Mucosa of rectum (tissue), 2 donors: ENCODE results near the gene FOXO1.
A peak's percentile ranks its signal among the peaks of the same experiment; 100 is the strongest.

Experiments used
- H3K27ac ChIP-seq, 2 donors: one replicate each; pipeline ENCODE4 v1.7.0; 2013; ENCODE audit warnings: inconsistent platforms in 2 of 2, low read depth in 2 of 2, low read length in 2 of 2
- H3K27me3 ChIP-seq, 2 donors: one replicate each; pipeline ENCODE4 v1.7.0; 2013; ENCODE audit warnings: low read length in 2 of 2; ENCODE audit not compliant: control insufficient read depth in 2 of 2, insufficient read depth in 2 of 2
- H3K36me3 ChIP-seq, 2 donors: one replicate each; pipeline ENCODE4 v1.7.0; 2013; ENCODE audit warnings: low read length in 2 of 2; ENCODE audit not compliant: control insufficient read depth in 2 of 2, insufficient read depth in 2 of 2
- H3K4me1 ChIP-seq, 2 donors: one replicate each; pipeline ENCODE4 v1.7.0; 2013; ENCODE audit warnings: low read length in 2 of 2, mild to moderate bottlenecking in 1 of 2; ENCODE audit not compliant: control insufficient read depth in 2 of 2, insufficient read depth in 2 of 2
- H3K4me3 ChIP-seq, 2 donors: one replicate each; pipeline ENCODE4 v1.7.0; 2013; ENCODE audit warnings: low read length in 2 of 2
- H3K9ac ChIP-seq, 2 donors: one replicate each; pipeline ENCODE4 v1.7.0; 2013; ENCODE audit warnings: low read length in 2 of 2, low read depth in 1 of 2, mild to moderate bottlenecking in 1 of 2
- H3K9me3 ChIP-seq, 2 donors: one replicate each; pipeline ENCODE4 v1.7.0; 2013; ENCODE audit warnings: low read length in 2 of 2; ENCODE audit not compliant: control insufficient read depth in 2 of 2
- donor health status: healthy.
- donor health status: Normal muscosa, but diverticular disease.

The FOXO1 gene

DNA sequence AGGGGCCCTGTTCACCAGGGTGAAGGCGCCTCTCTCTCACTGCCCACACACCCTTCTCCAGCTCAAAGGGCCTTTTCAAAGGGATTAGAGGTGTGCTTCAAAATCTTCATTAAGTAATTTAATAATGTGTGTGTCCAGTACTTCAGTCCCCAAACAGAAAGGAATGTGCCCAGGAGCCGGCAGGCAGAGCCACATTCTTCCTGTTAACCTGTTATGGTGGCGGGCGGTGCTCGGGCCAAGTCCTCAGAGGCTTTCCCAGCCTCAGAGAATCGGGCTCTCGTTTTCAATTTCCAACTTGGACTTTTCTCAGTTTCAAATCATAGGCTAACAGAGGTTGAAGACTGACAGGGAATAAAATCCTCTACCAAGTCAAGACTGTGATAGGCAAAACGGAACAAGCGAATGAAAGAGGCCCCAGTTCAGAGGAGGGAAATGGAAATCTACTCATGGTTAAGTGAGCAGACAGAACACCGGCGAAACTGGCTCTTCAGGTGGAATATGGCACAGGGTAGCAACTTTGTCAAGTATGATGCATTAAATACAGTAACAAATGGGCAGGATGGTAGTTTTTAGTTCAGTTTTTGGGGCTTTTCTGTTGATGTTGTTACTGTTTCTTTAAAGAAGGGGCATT is 68.6 kb downstream of the FOXO1 start:
- Histone ChIP-seq H3K9me3 (no peaks in the 10 kb centered on the region), H3K4me1 (peaks cover 2 to 11% of the 10 kb centered on the region in 2 donors), H3K27me3 (no peaks in the 10 kb centered on the region), H3K9ac (no peak overlapping the region), H3K27ac (no peak overlapping the region), H3K36me3 (no peaks in the 10 kb centered on the region), H3K4me3 (no peak overlapping the region)

DNA sequence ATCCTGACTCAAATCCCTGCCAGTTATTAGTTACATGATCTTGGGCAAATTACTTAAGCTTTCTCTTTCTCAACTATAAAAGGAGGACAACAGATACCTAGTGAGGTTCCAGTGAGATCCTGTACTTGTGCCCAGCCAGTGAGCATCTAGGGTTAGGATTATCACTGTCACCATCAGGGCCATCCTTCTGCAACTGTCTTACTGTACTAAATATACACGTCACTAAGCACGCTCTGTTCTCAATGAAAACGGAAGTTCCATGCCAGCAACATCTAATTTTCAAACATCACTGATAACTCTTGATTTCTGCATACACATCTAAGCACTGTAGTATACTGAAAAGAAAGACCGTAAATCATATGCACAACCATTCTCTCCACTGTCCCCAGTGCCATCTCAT is 70.0 kb downstream of the FOXO1 start:
- Histone ChIP-seq H3K27ac (no peak overlapping the region), H3K27me3 (no peaks in the 10 kb centered on the region), H3K4me1 (peaks cover 2 to 11% of the 10 kb centered on the region in 2 donors), H3K36me3 (no peaks in the 10 kb centered on the region), H3K9ac (no peak overlapping the region), H3K4me3 (no peak overlapping the region), H3K9me3 (no peaks in the 10 kb centered on the region)

DNA sequence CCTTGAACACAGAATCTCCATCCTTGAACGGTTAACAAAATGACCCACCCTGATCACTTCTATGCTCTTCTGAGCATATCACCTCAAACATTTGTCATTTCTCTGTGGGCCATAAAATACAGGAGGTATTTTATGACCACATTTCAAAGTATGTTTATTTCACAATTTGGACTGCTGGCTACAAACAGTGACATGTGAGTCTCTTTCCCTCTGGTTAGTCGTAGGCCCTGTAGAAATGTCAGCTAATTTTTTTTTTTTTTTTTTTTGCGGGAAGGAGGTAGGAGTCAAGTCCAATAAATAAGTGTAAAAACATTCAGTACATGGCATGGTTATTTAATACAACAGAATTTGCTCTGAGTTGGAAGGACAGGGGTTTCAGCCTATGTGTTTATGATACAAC is 70.7 kb downstream of the FOXO1 start:
- no peak overlapping the region for H3K4me3 ChIP-seq
- no peak overlapping the region for H3K9ac ChIP-seq
- H3K9me3 ChIP-seq, result no peaks in the 10 kb centered on the region
- no peak overlapping the region for H3K27ac ChIP-seq
- H3K27me3 ChIP-seq, result no peaks in the 10 kb centered on the region
- H3K4me1 ChIP-seq, result peaks cover 2 to 11% of the 10 kb centered on the region in 2 donors
- H3K36me3 ChIP-seq, result no peaks in the 10 kb centered on the region

DNA sequence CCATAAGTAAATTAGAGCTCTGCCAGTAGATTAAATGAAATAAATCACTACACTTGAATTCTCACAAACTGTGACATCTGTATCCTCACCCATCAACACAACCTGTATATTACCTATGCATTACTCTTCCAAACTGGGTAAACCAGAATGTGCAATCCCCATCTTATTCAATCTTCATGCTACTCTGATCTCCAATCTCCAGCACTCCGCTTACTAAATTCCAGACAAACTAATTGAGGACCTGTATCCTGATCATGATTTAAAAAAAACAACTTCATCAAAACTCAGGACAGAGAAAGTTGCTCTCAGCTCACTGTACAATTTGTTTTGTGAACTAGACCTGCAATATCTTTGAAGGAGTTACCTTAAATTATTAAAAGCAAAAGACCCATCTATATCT is 74.4 kb downstream of the FOXO1 start:
- Histone ChIP-seq H3K27me3 (no peaks in the 10 kb centered on the region), H3K27ac (no peak overlapping the region), H3K36me3 (no peaks in the 10 kb centered on the region), H3K4me1 (peaks cover 11 to 12% of the 10 kb centered on the region in 2 donors), H3K9ac (no peak overlapping the region), H3K4me3 (no peak overlapping the region), H3K9me3 (no peaks in the 10 kb centered on the region)

DNA sequence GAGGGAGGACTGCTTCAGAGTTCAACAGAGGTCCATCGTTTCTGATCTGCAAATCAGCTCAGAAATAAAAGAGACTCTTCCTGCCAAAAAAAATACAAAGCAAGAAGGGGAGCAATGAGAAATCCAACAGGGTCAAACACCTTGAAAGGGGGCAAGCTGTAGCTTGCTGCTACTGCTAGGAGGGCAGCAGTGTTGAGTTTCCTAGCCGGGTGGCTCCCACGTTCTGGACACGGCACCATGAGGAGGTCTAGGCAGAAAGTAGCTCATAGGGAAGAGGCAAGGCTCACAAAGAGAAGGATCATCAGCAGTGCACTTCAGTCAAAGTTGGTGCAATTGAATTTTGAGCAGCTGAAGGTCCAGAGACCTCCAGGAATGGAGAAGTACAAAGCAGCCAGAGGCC is 75.3 kb downstream of the FOXO1 start:
- Histone ChIP-seq H3K36me3 (no peaks in the 10 kb centered on the region), H3K27ac (no peak overlapping the region), H3K4me3 (no peak overlapping the region), H3K4me1 (peaks cover 4 to 15% of the 10 kb centered on the region in 2 donors), H3K9me3 (no peaks in the 10 kb centered on the region), H3K9ac (no peak overlapping the region), H3K27me3 (no peaks in the 10 kb centered on the region)

DNA sequence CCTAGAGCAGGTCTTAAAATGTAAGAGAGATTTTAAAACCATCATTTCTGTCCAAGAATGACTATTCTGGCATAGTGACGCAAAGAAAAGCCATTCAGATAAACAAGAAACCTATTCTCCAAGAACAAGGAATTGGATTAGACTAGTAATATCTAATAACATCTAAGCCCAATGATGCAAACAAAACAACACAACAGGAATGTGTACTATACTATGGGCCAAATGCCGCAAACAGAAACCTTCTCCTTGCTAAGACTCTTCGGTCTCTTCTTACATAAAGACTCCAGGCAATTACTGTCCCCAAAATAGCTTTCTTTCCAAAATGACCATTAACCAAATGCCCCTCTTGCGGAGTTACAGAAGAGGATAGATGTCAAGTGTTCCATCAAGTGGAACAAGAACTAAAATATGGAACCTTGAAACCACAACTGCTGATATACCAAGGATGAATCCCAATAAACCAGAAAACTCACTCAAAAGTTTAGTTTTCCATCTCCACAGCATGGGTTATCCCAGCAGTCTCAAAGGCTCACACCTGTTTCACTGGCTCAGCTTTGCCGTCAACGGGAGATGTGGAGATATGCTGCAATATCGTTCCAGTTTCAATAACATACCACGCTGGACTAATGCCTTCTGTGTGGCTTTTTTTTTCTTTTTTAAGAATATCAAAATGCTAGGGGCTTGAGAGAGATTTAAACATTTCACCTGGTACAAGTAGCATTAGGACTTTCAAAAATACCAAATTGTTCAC is 76.2 kb downstream of the FOXO1 start:
- Histone ChIP-seq H3K27me3 (no peaks in the 10 kb centered on the region), H3K36me3 (no peaks in the 10 kb centered on the region), H3K4me1 (peaks cover 3 to 15% of the 10 kb centered on the region in 2 donors), H3K9ac (no peak overlapping the region), H3K9me3 (no peaks in the 10 kb centered on the region), H3K4me3 (no peak overlapping the region), H3K27ac (peak overlapping the region; percentile 18 to 29)

DNA sequence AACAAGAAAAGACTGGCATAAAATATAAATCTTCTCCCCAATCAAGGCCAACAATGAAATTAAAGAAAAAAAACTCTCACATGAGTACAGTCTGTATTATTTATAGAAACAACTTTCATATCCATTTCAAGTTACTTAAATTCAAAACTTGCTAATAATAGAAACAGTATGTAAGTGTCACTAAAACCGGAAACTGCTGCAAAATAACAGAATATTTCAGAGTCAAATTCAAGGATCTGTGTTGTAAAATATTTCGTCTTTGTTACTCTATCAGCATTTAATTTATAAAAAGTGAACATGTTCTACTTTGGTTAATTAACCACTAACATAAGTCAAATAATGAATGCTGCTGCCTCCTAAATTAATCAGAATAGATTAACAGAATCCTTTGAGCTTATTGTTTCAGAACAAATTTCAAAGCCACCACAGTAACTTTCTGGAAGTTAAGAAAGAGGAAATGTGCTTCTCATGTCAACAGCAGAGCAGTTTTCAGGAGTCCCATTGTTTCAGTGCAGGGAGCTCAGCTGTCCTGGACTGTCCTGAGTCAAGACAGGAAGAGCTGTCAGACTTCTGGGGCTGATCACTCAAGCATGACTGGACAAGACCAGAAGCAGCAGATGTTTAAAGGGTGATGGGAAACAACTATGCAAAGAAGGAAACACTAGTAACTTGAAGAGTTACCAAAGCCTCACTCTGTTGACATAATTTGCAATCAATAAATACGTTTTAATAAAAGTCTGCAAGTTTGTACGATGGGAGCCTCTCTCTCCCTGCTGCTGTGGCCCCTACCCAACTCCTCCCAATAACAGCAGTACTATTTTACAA is 76.9 kb downstream of the FOXO1 start:
- H3K9me3 ChIP-seq, result no peaks in the 10 kb centered on the region
- H3K9ac ChIP-seq, result no peak overlapping the region
- H3K4me1 ChIP-seq, result peaks cover 3 to 15% of the 10 kb centered on the region in 2 donors
- H3K4me3 ChIP-seq, result no peak overlapping the region
- no peaks in the 10 kb centered on the region for H3K27me3 ChIP-seq
- no peaks in the 10 kb centered on the region for H3K36me3 ChIP-seq
- peak overlapping the region; percentile 18 to 29 for H3K27ac ChIP-seq

DNA sequence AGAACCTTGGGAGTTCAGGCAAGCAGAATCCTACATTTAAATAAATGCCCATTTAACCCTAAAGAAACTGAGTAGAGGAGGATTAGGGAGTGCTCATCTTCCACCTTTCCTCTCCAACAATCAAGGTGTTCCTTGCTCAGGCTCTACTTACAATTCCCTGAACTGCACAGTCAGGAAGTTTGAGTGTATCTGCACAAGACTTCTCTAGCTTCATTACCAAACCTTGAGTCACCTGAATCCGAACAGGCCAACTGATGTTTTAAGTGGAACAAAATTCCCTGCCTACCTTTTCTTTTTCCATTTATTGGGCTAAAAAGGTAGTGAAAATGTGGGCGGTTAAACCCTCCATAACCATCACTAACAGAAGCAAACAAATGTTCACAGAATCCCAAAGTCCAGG is 78.3 kb downstream of the FOXO1 start:
- Histone ChIP-seq H3K4me3 (no peak overlapping the region), H3K9me3 (no peaks in the 10 kb centered on the region), H3K27ac (no peak overlapping the region), H3K27me3 (no peaks in the 10 kb centered on the region), H3K9ac (no peak overlapping the region), H3K4me1 (peaks cover 3 to 15% of the 10 kb centered on the region in 2 donors), H3K36me3 (no peaks in the 10 kb centered on the region)

DNA sequence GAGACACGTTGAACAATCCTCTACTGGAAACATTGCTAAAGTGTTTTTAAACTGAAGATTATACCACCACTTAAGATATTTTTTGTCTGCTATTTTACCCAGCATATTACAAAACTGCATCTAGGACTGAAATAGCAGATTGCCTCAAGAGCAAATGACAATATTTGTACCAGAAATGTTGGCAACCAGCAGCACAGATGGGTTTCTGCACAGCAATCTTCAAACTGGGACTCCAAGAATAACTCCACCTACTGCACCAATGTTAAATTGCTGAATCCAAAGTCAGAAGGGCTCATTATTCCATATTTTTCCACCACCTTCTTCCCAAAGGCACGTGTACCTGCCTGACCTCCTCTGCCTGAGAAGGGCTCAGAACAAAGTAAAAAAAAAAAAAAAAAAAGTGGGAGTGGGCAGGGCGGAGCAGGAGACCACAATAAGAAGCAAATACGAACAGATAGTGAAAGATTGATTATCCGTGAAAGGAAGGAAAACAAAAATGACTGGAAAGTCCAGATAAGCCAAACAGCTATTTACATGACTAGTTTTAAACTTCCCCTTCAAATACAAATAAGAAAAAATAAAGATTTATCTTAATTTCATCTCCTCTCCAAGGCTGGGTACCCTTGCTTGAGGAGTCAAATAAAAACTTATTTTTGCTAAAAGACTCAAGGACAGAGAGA is 79.4 kb downstream of the FOXO1 start:
- Histone ChIP-seq H3K27ac (no peak overlapping the region), H3K9me3 (no peaks in the 10 kb centered on the region), H3K27me3 (no peaks in the 10 kb centered on the region), H3K9ac (no peak overlapping the region), H3K36me3 (no peaks in the 10 kb centered on the region), H3K4me3 (no peak overlapping the region), H3K4me1 (peaks cover 3 to 15% of the 10 kb centered on the region in 2 donors)
